ENCODE measurements around the gene TRIM6. TPM values are rescaled to one million over a fixed set of nuclear protein-coding genes. Genes with fewer than 3 reads are reported as not detected.
A peak's percentile ranks its signal among the peaks of the same experiment; 100 is the strongest.

The TRIM6 gene
- total RNA-seq, 1 experiment from 2014 or later: 17.9 TPM

DNA sequence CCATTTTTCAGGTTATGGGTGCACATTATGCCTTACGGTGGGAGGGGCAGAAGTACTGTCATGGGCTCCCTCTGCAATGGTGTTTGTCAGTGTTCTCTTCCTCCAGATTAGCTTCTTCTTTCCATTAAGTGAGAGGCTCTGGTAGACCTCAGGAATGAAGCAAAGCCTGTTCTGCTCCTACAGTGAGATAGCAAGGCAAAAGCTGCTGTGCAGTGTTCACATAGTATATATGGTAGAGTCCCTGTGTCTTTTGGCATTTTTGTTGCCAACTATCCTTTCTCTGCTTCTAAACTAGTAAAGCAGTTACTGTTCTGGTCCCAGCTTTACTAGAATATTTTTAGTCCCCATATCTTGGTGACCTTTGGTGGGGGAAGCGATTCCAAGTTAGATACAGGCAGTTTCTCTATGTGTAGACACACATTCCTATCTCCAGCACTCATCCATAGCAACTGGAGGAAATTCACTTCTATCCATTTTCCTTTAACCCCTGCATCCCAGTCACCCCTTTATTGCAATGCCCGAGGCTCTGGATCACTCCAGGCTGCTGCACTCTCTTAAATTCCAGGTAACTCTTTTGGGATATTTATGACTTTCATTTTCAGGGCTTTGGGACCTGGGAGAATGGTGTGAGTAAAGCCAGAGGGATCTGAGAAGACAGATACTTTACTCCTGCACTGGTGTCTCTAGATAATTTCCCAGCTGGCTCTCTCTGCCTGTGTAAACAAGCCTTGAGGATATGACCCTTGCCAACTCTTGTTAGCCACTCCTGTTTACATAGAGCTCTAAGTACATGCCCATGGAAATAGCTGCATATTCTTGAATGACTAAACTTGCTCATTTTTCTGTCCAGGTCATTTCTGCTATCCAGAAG, 24.4 kb downstream of the TRIM6 start:
- Histone ChIP-seq H3K4me2 (ENCODE audit: insufficient read depth, insufficient read length, low read length) (no peak overlapping the region), H2AK5ac (ENCODE audit: insufficient read length, low read length) (no peak overlapping the region), H2AFZ (ENCODE audit: low read length) (no peak overlapping the region), H3K27ac (ENCODE audit: insufficient read length, low read depth, low read length) (no peak overlapping the region), H4K91ac (ENCODE audit: insufficient read length, low read depth, low read length) (no peak overlapping the region), H3K18ac (ENCODE audit: insufficient read length, low read depth, low read length) (no peak overlapping the region), H3K23me2 (ENCODE audit: insufficient read length, low read depth, low read length, poor library complexity, severe bottlenecking) (no peaks in the 10 kb centered on the region), H3K79me2 (ENCODE audit: insufficient read depth, low read length) (no peaks in the 10 kb centered on the region; the same call in 1 of the 2 replicates), H2BK12ac (ENCODE audit: insufficient read length, low read depth, low read length) (no peak overlapping the region), H2BK120ac (ENCODE audit: low read depth, low read length, poor library complexity, severe bottlenecking) (no peak overlapping the region), H3K14ac (ENCODE audit: insufficient read depth, low read length) (no peak overlapping the region), H3K9me3 (ENCODE audit: control insufficient read depth, low read depth, low read length) (no peaks in the 10 kb centered on the region), H2BK15ac (ENCODE audit: low read depth, low read length) (no peak overlapping the region), H3K79me1 (ENCODE audit: insufficient read depth, low read depth, low read length, poor library complexity, severe bottlenecking) (no peaks in the 10 kb centered on the region), H4K8ac (replicated peaks; ENCODE audit: insufficient read length, low read depth, low read length) (no peak overlapping the region), H3K23ac (ENCODE audit: insufficient read length, low read depth, low read length) (no peak overlapping the region), H3K9ac (ENCODE audit: extremely low read depth, insufficient read length, low read length) (no peak overlapping the region), H3K4me1 (ENCODE audit: insufficient read depth, low read length) (peaks cover 20% of the 10 kb centered on the region; the same call in 1 of the 2 replicates), H3K56ac (ENCODE audit: insufficient read length, low read depth, low read length) (no peak overlapping the region), H3K27me3 (ENCODE audit: insufficient read depth, low read length) (no peaks in the 10 kb centered on the region), H3K4ac (ENCODE audit: low read depth, low read length) (no peak overlapping the region), H4K20me1 (ENCODE audit: control insufficient read depth, insufficient read depth, insufficient read length) (no peaks in the 10 kb centered on the region), H2BK20ac (ENCODE audit: low read depth, low read length, poor library complexity, severe bottlenecking) (no peak overlapping the region), H4K5ac (ENCODE audit: insufficient read length, low read depth, low read length) (no peak overlapping the region), H2BK5ac (ENCODE audit: insufficient read length, low read length) (no peak overlapping the region), H3T11ph (ENCODE audit: low read length) (no peak overlapping the region)
- peak overlapping the region in 1 of 3 experiments; percentile 67; a peak in 1 of 7 replicates for H3K27ac Mint-ChIP-seq
- no CpG with 5 or more reads among the region's 3 CpGs for WGBS (ENCODE audit: extremely low coverage, insufficient read length, low lambda C conversion rate)
- H3K36me3 Mint-ChIP-seq (ENCODE audit: insufficient read depth in 1 of 3, low read depth in 3 of 3): no peaks in the 10 kb centered on the region
- peaks cover 28 to 33% of the 10 kb centered on the region in 2 experiments for H3K4me1 Mint-ChIP-seq
- TF ChIP-seq, protein P1, sequence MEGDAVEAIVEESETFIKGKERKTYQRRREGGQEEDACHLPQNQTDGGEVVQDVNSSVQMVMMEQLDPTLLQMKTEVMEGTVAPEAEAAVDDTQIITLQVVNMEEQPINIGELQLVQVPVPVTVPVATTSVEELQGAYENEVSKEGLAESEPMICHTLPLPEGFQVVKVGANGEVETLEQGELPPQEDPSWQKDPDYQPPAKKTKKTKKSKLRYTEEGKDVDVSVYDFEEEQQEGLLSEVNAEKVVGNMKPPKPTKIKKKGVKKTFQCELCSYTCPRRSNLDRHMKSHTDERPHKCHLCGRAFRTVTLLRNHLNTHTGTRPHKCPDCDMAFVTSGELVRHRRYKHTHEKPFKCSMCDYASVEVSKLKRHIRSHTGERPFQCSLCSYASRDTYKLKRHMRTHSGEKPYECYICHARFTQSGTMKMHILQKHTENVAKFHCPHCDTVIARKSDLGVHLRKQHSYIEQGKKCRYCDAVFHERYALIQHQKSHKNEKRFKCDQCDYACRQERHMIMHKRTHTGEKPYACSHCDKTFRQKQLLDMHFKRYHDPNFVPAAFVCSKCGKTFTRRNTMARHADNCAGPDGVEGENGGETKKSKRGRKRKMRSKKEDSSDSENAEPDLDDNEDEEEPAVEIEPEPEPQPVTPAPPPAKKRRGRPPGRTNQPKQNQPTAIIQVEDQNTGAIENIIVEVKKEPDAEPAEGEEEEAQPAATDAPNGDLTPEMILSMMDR (conservative IDR thresholded peaks at IDR 0.05): no peak
- H3K4me3 Mint-ChIP-seq: no peak overlapping the region
- no peak for DNase-seq
- no peaks in the 10 kb centered on the region for H3K27me3 Mint-ChIP-seq (ENCODE audit: low read depth)
- no peaks in the 10 kb centered on the region for H3K9me3 Mint-ChIP-seq

Measured in H9 (cell line).